HG03196 (cell line): Measurements from ENCODE around the gene FLNB.
"Not testable (repeated sequence)": the region's sequence is repeated elsewhere in the genome, so short reads cannot be mapped to it uniquely, and the experiment has no call there.

Experiments
- ATAC-seq: cut with Tn5 transposase; IDR thresholded peaks from one replicate; pipeline ENCODE4 v1.9.1; 2021; ENCODE audit not compliant: unreplicated experiment

FLNB gene

DNA sequence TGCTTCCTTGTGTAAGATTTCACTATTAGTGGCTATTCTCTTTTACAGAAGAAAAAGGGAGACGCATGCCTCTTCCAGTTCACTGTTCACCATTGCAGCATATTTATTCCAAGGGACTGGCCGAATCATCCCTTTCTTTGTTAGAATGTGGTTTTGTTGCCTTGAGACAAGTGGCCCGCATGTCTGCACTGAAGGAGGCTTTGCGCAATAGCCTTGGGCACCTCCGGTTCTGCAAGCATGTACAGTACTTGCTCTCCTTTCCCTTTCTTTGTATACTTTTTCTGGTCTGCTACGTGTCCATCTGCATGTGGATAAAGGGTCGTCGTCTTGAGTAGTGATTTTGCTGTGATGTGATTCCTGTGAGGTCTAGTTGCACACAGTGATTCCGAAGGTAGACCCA is 43.0 kb downstream of the FLNB start:
- ATAC-seq, result no peak

DNA sequence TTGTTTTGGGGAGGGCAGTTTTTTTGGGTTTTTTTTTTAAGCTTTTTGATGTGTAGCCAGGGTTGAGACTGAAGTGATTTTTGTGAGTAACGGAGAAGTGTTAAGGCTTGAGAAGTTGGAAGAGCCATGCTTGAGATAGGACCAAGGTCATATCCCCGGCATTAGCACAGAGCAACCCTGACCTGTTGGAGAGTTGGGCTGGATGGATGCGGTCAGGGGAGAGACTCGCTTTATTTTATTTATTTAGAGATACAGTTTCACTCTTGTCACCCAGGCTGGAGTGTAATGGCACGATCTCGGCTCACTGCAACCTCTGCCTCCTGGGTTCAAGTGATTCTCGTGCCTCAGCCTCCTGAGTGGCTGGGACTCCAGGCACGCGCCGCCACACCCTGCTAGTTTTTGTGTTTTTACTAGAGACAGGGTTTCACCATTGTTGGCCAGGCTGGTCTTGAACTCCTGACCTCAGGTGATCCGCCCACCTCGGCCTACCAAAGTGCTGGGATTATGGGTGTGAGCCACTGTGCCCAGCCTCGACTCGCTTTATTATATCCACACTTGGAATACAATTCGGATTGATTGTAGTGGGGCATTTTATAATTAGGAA is 43.5 kb downstream of the FLNB start:
- ATAC-seq, result not testable (repeated sequence)

DNA sequence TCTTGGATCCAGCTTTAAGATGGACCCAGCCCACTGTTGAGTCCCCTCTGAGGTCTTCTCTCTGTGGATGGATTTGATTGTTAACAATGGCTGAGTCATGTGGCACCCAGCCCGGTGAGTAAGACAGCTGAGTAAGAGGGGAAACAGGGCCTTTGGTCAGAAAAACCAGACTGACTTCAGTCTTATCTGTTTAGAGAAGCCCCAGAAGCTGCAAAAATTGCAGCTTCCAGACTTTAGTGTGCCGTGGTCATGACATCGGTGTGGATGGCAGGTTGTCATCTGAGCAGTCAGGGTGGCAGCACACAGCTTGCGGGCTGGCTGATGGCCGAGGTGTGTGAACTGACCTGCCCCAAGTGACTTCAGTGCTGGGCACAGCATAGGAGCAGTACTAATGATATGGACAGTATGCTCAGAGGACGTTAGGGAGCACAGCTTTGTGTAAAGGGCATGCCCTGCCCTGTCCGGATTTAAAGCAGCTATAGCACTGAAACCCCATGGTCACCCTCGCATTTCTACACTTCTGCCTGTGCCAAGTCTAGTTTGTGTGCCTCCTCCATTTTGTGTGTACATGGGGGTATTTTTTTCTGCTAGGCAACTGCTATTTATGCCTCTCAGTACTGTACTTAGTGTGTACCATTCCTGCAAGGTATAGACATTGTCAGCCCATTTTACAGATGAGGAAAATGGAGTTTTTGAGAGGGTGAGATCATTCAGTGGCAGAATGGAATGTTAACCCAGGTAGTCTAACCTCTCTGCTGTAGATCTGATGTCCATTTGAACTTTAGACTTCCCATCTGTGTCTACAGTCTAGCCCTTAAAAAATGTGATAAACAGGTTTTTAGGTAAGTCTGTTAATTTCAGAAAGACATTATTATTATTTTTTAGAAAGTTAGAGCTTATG is 44.4 kb downstream of the FLNB start:
- no peak for ATAC-seq

DNA sequence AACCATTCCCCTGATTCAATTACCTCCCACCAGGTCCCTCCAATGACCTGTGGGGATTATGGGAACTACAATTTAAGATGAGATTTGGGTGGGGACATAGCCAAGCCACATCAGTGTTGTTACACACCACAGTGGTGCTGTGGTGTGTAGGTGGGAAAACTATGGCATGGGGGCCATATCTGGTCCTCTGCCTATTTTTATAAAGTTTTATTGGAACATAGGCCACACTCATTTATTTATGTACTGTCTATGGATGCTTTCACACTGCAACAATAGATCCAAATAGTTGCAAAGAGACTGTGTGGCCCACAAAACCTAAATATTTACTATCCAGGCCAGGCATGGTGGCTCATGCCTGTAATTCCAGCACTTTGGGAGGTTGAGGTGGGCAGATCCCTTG is 46.4 kb downstream of the FLNB start:
- ATAC-seq, result no peak

DNA sequence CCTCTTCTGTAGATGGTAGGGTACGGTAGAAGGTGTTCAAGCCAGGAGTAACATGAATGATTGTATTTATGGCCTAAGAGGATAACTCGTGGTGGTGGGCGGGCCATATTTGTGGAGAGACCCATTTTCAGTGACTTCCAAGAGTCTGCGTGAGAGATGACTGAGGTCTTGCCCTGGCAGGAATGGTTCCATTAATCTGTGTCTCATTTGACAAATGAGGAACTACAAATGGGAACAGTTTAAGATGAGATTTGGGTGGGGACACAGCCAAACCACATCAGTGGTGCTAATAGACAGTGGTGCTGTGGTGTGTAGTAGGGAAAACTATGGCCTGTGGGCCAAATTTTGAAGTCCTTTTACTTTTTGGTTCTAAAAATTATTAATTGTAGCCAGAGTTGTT is 47.1 kb downstream of the FLNB start:
- ATAC-seq, result no peak

DNA sequence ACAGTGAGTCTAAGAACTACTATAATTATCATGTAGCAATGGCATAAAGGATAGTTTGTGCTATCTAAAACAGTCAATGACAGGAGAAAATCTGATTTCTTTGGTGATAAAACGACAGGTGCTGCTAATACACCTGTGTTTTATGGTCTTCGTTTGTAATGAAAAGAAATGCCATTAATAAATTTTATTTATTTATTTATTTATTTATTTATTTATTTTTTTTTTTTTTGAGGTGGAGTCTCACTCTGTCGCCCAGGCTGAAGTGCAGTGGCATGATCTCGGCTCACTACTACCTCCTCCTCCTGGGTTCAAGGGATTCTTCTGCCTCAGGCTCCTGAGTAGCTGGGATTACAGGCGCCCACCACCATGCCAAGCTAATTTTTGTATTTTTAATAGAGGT is 47.7 kb downstream of the FLNB start:
- ATAC-seq, result not testable (repeated sequence)

DNA sequence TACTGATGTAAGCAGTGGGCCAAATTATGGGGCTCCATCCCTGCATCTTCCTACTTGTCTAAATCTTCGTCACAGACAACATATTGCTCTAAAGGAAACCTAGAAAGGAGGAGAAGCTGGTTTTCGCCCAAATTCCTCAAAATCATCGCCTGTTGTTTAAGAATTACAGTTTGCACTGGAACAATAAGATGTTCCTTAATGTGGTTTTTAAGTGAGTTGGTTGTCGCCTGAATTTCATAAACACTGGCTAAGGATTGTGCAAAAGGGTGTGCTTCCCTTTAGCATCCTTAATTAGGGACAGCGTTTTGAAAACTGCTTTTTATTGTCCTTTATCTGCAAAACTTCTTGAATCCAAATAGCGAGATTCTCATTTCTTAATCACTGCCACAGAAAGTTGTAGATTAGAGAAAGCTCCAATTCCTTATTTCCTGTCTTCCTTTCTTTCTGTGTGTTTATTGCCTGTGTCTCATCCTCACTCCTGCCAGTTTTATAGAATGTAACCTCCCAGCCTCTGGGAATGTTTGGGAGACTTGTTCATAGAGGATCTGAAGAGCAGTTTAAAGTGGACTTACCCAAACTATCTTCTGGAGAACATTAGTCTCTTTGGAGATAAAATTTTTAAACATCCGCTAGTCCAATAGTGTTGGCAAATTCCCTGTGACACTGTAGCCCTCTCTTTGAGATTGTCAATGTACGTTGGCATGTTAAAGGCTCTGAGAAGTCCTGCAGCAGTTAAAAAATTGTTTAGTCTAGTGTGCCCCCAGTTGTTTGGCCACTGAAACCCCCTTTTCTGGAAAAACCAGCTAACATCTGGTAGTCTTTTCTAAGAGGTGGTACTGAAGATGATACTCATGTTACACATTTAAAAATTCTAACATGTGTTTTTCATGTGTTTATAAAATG is 50.4 kb downstream of the FLNB start:
- ATAC-seq, result no peak

DNA sequence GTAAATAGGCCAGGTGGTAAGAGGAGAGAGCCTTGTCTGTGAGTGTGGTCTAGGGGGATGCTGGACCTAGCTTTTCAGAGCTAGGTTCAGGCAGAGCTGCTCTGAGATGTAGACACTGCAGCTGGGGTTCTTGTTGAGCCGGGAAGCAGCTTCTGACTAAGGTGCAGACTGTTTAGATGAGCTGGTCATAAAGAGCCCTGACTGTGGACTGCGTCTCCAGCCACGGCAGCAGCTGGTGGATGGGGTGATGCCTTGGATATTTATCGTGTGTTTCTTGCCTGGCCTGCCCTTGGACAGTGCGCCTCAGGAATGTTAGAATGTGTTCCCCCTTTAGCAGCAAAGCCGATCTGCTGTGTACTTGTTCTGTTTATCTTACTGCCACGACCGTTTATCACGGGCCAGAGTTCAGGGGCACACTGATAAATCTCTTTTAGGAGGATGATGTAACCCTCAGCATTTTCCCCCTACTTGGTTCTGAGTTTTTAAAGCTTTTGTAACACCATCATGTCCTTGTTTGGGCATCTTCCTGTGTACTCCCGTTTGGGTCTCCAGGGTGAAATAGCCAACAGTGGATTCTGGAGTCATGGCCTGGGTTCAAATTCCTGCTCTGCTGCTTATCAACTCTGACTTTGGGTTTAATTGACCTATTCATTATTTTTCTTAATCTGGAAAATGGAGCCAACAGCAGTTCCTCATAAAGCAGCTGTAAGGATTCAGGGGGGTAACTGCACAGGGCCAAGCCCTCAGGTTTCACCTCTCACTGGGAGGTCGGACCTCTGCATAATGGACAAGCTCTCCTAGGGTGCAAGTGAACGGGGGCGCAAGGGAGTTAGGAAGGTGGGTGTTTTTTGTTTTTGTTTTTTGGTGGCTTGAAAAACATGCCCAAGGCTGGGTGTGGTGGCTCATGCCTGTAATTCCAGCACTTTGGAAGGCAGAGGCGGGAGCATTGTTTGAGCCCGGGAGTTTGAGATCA is 51.4 kb downstream of the FLNB start:
- no peak for ATAC-seq

DNA sequence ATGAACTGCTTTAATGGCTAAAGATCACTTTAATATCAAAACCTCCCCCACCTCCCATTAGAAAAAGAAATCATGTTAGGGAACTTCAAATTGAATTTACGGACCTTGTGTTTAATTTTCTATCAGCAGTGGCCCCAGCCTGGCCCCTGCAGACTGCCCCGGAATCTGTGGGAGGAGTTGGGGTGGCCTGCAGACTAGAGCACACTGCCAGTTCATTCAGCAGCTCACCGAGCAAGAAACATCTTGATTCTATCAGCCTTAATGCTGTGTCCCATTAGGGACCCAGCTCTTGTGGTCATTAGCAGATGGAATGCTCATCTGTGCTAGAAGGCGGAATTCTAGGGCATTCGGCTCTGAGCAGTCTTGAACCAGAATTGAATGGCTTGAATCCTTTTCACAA is 54.2 kb downstream of the FLNB start:
- no peak for ATAC-seq

DNA sequence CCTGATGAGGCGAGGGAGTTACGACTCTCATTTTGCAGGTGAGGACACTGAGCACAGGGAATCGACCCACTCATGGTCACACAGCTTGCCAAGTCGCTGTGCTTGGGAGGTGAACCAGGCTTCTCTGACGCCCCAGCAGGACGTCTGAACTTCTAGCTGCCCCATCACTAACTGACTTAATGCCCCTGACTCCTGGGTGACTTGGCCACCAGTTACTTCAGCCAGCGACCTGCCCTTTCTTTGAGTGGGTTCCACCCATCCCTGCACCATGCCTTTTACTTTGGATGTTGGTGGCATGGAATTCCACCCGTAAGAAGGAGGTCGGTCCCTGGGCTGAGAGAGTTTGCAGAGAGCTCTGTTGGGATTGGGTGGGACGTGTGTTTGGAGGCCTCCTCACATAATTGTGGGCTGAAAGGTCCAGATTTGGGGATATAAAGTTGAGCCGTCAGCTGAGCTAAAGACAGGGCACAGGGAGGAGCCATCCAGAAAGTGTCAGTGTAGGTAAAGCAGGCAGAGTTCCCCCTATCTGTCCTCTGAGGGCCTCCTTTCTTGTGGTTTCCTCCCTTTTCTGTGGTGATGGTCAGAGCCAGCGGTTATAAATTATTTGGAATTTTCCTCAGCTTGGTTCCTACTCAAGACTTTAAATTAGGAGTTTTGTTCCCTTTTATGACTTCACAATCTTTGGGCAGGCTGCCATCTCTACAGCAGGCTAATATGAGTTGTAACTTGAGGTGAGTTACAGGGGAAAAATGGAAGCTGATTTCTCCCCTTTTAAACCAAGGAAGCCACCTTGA is 55.0 kb downstream of the FLNB start:
- no peak for ATAC-seq

DNA sequence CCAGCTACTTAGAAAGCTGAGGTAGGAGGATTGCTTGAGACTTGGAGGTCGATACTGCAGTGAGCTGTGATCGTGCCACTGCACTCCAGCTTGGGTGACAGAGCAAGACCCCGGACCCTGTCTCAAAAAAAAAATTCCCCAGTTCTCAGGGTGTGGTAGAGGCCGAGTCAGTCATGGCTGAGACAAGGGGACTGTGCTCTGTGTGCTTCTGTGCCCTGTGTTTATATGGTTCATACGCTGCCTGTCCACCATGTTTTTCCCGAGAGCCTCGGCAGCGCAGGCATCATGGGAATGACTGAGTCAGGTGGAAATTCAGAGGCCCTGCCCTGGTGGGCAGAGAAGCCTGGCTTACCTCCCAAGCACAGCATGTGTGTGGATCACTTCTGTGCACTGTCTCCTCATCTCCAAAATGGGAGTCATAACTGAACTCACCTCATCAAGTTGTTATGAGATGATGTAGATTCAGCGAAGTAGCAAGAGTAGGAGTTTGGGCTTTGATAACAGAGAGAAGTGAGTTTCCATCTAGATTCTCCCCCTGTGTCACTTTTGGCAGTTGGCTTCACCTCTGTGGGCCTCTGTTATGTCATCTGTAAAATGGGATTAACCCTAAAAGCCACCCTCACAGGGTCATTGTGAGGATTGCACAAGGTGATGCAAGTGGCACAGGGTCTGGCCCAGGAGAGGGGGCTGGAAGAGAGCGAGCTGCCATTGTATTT is 56.9 kb downstream of the FLNB start:
- no peak for ATAC-seq

DNA sequence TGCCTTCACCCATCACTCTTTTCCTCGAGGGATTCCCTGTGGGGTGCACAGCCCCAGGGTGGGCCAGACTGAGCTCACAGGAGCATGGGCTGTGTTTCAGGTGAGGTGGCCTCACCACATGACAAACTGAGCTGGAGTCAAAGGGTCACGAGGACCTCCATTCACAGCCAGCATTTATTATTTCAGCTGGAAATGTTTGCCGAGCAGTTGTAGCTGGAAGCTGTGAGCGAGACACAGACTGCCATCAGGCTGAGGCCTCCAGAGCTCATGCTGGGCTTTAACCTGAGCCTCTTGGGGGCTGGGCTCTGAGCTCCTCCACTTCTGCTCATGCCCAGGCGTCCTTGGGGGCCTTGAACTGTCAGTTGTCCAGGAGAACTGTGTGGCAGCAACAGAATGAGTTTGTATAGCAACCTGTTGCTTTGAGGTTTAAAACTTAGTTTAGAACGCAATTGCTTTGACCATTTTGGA is 57.5 kb downstream of the FLNB start:
- ATAC-seq, result no peak

DNA sequence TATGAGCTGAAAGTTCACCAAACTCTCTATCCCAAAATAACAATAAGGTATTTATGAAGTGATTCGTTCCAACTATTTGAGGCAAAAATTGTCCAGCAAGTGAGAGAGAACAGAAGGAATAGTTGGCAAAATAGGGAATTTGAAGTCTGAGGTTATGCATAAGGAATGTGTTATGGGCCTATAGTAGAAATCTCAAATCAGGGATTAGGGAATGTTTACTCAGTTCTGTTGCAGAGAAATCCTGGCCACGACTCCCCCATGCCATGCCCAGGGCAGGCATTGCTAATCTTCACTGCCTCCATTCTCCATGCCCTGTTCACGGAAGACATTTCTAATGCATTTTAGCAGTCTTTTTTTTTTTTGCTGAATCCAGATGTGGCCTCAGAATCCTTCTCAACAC is 58.6 kb downstream of the FLNB start:
- no peak for ATAC-seq

DNA sequence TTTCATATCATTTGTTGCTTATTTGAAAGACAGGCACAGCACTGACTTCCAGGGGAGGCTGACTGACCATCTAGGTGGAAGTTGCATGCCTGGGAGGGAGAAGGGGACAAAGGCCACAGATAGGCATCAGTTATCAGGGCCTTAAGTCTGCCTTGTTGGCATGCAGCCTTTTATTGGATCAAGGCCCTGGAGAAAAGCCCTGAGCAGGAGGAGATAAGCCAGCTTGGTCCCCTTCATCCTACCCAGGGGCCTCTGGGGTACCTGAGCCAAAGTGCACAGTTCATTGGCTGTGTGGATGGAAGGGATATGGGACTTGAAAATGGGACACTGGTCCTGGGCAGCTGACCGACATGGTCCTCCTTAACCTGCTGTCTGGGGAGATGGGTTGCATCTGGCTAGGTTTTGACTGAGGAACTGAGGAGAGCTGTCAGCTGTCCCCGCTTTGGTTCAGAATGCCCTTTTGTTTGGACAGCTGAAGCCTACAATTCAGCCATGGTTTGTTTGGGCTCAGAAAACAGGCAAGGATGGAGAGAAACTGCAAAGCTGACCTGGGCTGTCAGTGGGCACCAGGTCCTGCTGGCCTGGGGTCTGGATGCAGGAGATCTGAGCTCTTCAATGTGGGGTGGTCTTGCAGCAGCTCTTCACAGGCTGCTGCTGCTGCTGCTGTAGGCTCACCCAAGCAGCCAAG is 60.0 kb downstream of the FLNB start:
- ATAC-seq, result no peak

DNA sequence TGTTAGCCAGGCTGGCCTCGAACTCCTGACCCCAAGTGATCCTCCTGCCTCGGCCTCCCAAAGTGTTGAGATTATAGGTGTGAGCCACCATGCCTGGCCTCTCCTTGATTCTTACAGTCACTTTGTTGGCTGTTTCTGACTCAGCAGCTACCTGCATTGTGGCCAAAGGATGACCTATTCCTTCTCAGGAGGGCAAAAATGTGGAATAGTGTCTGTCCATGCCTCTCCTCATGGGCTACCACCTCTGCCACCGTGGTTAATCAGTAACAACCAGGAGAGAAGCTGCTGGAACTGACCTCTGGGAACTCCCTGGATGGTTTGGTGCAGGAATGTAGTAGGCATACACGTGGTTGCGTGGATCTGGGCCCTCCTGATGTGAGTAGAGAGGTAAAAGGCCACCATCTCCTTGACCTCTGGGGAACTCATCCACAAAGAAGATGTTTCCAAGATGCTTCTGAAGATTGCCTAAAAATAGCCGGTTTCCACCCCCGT is 63.3 kb downstream of the FLNB start:
- ATAC-seq, result no peak

DNA sequence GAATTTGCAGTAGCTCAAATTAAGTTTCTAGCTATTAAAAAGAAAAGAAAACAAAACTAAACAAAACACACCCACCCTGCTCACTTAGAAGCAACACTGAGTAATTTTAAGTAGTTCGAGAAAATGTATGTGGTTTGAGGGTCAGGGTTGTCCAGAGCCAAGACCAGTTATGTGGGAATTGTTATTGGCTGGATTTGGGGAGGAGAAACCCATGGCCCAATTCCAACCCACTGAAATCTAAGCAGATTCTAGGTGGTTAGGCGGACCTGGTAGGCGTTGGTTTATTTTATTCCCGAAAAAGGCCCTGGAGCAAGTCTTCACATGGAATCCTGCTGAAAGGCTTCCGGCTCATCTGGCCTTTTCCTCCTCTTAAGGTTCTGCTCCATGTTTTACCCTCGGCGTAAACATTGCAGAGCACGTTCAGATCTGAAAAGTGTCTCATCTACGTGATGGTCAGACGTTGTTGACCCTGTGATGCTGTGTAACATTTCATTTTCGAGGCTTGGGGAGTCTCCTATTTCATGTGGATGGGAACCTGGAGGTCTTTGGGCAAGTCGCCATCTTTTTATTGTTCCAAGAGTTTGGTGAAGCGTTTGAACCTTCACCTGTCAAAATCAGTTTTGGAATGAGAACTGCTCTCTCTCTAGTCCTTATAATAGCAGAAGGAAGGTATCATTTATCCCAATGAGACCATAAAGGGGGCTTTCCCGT is 64.0 kb downstream of the FLNB start:
- ATAC-seq, result no peak

DNA sequence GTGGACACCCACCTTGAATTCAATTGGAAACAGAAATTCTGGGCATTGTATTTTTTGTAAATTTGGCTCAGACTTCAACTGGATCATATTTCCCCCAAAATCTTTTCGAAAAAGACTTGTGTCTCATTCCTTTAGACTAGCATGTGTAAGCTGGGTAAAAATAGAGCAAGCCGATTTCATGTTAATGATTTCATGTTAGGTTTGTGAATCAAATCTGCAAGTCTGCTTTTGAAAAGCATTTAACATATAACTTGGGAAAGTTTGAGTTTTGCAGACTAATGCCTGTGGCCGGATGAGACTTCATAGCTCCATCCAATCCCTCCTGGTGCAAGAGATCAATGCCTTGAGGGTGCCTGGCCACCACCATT is 64.5 kb downstream of the FLNB start:
- ATAC-seq, result no peak
